ENCODE measurements around the gene FUT9.
"Not testable (repeated sequence)": the region's sequence is repeated elsewhere in the genome, so short reads cannot be mapped to it uniquely, and the experiment has no call there.

FUT9 gene

DNA sequence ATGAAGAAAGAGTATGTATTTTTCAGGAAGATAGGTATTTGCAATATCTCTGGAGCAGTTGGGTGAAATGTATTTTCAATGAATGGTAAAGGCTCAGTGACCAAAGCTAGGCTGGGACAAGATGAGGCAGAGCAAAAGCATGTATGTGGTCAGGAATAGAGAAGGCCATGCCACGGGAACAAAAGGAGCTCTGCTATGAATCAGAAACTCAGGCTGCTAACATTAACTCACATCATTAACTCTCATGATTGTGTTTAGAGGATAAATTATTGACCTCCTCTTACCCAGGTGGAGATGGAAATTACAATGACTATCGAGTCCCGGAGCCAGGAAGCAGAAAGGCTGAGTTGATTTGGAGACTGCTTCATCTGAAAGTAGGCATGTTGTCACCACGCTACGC, 220.2 kb downstream of the FUT9 start:
- no peaks in the 10 kb centered on the region for H3K27me3 Mint-ChIP-seq (ENCODE audit: low read depth, poor library complexity)
- DNase-seq, result no peak
- H3K27ac Mint-ChIP-seq, result no peak overlapping the region
- H3K4me1 Mint-ChIP-seq, result no peaks in the 10 kb centered on the region
- TF ChIP-seq, protein P1, sequence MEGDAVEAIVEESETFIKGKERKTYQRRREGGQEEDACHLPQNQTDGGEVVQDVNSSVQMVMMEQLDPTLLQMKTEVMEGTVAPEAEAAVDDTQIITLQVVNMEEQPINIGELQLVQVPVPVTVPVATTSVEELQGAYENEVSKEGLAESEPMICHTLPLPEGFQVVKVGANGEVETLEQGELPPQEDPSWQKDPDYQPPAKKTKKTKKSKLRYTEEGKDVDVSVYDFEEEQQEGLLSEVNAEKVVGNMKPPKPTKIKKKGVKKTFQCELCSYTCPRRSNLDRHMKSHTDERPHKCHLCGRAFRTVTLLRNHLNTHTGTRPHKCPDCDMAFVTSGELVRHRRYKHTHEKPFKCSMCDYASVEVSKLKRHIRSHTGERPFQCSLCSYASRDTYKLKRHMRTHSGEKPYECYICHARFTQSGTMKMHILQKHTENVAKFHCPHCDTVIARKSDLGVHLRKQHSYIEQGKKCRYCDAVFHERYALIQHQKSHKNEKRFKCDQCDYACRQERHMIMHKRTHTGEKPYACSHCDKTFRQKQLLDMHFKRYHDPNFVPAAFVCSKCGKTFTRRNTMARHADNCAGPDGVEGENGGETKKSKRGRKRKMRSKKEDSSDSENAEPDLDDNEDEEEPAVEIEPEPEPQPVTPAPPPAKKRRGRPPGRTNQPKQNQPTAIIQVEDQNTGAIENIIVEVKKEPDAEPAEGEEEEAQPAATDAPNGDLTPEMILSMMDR (IDR thresholded peaks at IDR 0.05), result no peak
- no peak overlapping the region for H3K4me3 Mint-ChIP-seq
- no peaks in the 10 kb centered on the region for H3K9me3 Mint-ChIP-seq
- no peaks in the 10 kb centered on the region for H3K36me3 Mint-ChIP-seq (ENCODE audit: low read depth)

DNA sequence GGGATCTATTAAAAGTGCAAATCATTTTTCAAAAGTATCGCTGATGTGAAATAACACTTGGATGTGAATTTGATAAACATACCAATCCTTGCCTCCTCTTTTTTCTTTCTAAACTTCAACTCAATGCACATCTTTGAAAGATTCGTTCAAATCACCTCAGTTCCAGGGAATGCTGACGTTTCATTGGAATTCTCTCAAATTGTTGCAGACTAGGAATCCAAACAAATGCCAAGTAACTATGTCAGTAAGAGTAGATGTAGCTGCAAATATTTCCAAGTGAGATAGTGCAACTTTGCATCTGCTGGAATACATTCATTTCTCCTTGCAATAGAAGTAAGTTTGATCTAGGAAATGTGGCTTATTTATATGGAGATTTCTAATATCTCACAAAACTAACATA, 220.7 kb downstream of the FUT9 start:
- H3K9me3 Mint-ChIP-seq, result no peaks in the 10 kb centered on the region
- H3K27me3 Mint-ChIP-seq (ENCODE audit: low read depth, poor library complexity), result no peaks in the 10 kb centered on the region
- no peaks in the 10 kb centered on the region for H3K4me1 Mint-ChIP-seq
- TF ChIP-seq, protein P1 (IDR thresholded peaks at IDR 0.05), result no peak
- no peak overlapping the region for H3K27ac Mint-ChIP-seq
- H3K4me3 Mint-ChIP-seq, result no peak overlapping the region
- no peak for DNase-seq
- no peaks in the 10 kb centered on the region for H3K36me3 Mint-ChIP-seq (ENCODE audit: low read depth)

DNA sequence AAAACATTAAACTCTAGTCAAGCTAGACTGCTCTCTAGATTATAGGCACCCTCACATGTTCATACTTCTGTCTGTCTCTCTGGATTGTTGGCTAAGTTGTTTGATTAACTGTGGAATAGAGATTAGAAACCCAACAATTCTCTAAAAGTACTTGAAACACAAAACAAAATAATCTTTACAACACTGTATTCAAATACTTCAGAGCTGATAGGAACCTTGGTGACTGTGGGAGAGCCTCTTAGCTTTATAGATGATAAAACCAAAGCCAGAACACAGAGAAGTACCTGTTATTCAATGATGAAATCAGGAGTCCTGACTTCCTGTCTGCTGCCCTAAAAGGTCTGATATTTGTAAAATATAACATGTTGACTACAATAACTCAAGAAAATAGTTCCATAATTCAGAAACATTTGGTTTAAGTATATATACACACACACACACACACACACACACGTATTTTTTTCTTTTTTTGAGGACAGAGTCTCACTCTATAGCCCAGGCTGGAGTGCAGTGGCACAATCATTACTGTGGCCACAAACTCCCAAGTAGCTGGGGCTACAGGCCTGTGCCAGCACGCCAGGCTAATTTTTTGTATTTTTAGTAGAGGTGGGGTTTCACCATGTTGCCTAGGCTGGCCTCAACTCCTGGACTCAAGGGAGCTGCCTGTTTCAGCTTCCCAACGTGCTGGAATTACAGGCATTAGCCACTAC, 222.0 kb downstream of the FUT9 start:
- Mint-ChIP-seq H3K27me3 (ENCODE audit: low read depth, poor library complexity) (no peaks in the 10 kb centered on the region), H3K4me3 (no peak overlapping the region), H3K36me3 (ENCODE audit: low read depth) (no peaks in the 10 kb centered on the region), H3K27ac (no peak overlapping the region), H3K4me1 (no peaks in the 10 kb centered on the region), H3K9me3 (no peaks in the 10 kb centered on the region)
- TF ChIP-seq, protein P1 (IDR thresholded peaks at IDR 0.05), result no peak
- no peak for DNase-seq

DNA sequence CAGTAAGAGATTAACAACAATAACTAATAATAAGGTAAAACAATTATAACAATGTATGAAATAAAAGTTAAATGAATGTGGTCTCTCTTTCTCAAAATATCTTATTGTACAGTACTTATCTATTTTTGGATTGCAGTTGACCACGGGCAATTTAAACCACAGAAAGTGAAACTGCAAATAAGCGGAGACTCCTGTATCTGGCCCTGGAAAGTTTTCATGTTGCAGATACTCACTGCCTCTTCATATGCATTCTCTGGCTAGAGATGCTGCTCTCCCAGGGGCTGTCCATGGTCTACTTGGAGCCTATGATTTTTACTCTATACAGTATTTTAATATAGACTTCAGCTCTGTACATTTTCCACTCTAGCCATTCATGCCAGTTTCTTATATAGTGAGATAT, 230.8 kb downstream of the FUT9 start:
- peaks cover 4% of the 10 kb centered on the region for H3K27me3 Mint-ChIP-seq (ENCODE audit: low read depth, poor library complexity)
- no peaks in the 10 kb centered on the region for H3K36me3 Mint-ChIP-seq (ENCODE audit: low read depth)
- TF ChIP-seq, protein P1 (IDR thresholded peaks at IDR 0.05), result no peak
- no peaks in the 10 kb centered on the region for H3K9me3 Mint-ChIP-seq
- H3K4me3 Mint-ChIP-seq, result no peak overlapping the region
- no peak for DNase-seq
- no peak overlapping the region for H3K27ac Mint-ChIP-seq
- no peaks in the 10 kb centered on the region for H3K4me1 Mint-ChIP-seq

DNA sequence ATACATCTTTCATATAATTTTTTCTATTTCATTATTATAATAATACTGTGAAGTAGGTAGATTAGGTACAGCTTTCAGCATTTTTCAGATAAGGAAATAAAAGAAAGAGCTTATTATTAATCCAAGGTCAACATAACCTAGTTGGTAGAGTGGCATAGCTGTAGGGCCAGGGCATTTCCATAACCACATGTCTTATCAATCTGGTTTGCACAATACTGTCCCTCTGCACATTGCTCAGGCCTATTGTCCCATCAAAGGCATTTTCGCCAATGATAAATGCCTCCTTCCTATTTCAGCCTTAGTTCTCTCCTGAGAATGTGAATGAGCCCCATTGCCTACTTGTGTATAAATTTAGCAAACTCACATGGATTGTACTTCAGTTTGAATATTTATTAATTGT, 234.0 kb downstream of the FUT9 start:
- H3K27me3 Mint-ChIP-seq (ENCODE audit: low read depth, poor library complexity), result peaks cover 4% of the 10 kb centered on the region
- no peaks in the 10 kb centered on the region for H3K4me1 Mint-ChIP-seq
- TF ChIP-seq, protein P1 (IDR thresholded peaks at IDR 0.05), result no peak
- H3K9me3 Mint-ChIP-seq, result no peaks in the 10 kb centered on the region
- H3K36me3 Mint-ChIP-seq (ENCODE audit: low read depth), result no peaks in the 10 kb centered on the region
- DNase-seq, result no peak
- H3K4me3 Mint-ChIP-seq, result no peak overlapping the region
- H3K27ac Mint-ChIP-seq, result no peak overlapping the region

DNA sequence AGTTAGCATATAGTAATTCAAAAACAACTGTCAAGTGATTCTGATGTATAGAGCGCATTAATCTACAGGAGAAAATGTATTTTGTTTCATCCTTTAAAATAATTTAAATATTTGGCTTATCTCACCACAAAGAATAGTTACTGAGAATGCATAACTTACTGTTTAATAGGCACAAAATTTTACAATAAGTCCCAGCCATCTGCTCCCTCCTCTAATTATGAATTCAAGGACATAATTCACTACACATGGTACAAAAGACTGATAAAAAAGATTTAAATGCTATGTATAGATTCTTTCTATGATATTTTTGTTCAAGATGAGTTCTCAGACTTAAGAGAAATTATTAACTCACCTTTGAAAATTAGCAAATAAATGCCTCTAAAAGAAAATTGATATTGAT, 242.0 kb downstream of the FUT9 start:
- H3K4me3 Mint-ChIP-seq, result no peak overlapping the region

DNA sequence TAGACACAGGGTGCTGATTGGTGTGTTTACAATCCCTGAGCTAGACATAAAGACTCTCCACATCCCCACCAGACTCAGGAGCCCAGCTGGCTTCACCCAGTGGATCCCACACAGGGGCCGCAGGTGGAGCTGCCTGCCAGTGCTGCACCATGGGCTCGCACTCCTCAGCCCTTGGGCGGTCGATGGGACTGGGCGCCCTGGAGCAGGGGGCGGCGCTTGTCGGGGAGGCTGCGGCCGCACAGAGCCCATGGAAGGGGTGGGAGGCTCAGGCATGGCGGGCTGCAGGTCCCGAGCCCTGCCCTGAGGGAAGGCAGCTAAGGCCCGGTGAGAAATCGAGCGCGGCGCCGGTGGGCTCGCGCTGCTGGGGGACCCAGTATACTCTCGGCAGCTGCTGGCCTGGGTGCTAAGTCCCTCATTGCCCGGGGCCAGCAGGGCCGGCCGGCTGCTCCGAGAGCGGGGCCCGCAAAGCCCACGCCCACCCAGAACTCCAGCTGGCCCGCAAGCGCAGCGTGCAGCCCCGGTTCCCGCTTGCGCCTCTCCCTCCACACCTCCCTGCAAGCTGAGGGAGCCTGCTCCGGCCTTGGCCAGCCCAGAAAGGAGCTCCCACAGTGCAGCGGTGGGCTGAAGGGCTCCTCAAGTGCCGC, 245.1 kb downstream of the FUT9 start:
- not testable (repeated sequence) for H3K4me1 Mint-ChIP-seq; H3K36me3 Mint-ChIP-seq (ENCODE audit: low read depth); H3K9me3 Mint-ChIP-seq; H3K27ac Mint-ChIP-seq; H3K27me3 Mint-ChIP-seq (ENCODE audit: low read depth, poor library complexity); H3K4me3 Mint-ChIP-seq; DNase-seq

More for the DNA sequence above, 242.0 kb downstream of the FUT9 start:
- Mint-ChIP-seq H3K27me3 (ENCODE audit: low read depth, poor library complexity) (peaks cover 7% of the 10 kb centered on the region), H3K9me3 (no peaks in the 10 kb centered on the region), H3K27ac (no peak overlapping the region), H3K4me1 (no peaks in the 10 kb centered on the region), H3K36me3 (ENCODE audit: low read depth) (no peaks in the 10 kb centered on the region)
- DNase-seq, result no peak
- TF ChIP-seq, protein P1 (IDR thresholded peaks at IDR 0.05), result no peak

Measured in nephron progenitor cell (in vitro differentiated cells).